NCI-H2196 (cell line): Measurements from ENCODE around the gene LRRC4B.
"Not testable (repeated sequence)": the region's sequence is repeated elsewhere in the genome, so short reads cannot be mapped to it uniquely, and the experiment has no call there.

Experiments used
- DNase-seq: peaks from one replicate; lab custom pipeline; 2025; ENCODE audit not compliant: unreplicated experiment; lab: John Stamatoyannopoulos, UW

LRRC4B gene

DNA sequence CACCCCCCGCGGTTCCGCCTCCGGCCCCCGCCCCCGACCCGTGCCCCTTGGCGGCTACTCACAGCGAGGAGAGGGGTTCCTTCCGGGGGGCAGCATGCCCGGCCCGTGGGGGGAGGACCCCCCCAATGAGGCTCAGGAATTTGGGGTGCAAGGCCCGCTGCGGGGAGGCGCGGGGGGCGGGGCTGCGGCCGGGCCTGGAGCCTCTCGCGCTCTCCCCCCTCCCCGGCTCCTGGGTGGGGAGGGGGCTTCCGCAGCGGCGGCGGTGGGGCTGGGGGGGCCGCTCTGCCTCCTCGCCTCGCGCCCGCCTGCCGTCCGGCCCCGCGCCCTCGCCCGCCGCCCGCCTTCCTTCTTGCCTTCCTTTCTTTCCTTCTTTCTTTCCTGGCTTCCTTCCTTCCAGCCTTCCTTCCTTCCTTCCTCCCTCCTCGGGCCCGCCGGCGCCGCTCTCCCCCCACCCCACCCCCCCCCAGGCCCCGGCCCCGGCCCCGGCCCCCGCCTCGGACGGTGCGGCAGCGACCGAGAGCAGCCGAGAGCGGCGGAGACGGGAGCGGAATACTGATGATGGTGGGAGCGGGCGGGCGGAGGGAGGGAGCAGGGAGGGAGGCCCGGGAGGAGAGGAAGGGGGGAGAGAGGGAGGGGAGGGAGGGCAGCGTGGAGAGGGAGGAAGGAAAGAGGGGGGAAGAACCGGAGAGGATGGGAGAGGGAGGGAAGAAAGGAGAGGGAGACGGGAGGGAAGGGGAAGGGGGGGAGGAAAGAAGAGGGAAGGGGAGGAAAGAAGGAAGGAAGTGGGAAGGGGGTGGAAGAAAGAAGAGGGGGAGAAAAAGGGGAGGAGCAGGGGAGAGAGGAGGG lies at the start of gene LRRC4B:
TSS of gene LRRC4B (minus strand) at position 554 of the 846 bp plus-strand sequence. CDS start 19,597 bp downstream, outside the sequence.
- DNase-seq, result peak; percentile 34

DNA sequence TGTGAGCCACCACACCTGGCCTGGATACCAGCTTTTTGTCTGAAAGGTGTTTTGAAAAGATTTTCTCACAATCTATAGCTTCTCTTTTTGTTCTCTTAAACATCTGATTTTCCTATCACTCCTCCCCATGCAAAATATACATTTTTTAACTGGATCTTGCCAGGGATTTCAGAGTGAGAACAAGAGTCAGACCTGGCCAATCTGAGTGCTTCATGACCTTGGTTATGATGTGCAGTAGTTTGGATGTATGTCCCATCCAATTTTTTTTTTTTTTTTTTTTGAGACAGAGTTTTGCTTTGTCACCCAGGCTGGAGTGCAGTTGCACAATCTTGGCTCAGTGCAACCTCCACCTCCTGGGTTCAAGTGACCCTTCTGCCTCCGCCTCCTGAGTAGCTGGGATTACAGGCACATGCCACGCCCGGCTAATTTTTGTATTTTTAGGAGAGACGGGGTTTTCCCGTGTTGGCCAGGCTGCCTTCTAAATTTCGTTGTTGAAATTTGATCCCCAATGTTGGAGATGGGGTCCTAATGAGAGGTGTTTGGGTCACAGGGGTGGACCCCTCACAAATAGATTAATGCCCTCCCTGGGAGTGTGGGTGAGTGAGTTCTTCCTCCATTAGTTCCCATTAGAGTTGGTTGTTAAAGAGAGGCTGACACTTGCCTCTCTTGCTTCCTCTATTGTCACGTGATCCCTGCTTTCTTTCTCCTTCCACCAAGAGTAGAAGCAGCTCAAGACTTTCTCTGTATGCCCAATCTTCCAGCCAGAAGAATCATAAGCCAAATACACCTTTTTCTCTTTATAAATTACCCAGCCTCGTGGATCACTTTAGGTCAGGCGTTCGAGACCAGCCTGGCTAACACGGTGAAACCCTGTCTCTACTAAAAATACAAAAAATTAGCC lies 44.5 kb upstream of the LRRC4B start:
- DNase-seq, result not testable (repeated sequence)

DNA sequence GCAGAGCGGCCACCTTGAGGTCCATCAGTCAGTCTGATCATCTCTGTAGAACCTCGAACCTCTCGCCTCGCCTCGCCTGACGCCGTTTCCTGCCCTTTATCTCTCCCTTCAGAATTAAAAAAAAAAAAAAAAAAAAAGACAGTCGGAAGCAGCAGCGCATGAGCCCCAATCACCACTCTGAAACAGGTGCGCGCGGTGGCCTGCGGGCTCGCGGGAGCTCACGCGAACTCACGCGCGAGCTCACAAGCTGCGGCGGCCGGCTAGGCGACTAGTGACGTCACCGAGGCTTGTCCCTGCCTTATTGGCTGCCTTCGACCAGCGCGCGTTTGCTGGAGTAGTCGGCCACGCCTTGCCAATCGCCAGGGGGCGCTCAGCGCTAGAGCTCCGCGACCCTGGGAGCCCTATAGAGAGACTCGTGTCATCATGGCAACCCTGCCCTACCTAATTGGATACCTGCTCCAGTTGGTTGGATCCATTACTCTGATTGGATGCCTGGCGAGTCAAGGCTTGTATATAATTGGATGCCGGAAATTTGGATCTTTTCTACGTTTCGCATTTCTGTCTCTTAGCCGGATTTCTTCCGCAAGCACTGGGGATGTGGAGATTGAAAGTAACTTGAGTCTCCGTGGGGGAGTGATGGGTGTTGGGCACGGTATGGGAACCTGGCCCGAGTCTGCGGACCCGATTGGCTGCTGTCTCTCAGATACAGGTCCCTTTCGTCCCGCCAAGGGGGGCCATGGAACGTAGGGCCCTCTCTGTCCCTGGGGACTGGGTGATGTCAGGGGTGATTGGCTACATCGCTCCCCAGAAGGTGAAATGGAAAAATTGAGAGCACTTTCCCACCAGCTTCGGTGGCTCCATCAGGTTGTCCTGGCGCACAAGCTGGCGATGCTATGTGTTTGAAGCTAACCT lies 39.9 kb upstream of the LRRC4B start:
- DNase-seq, result peak; percentile 4

DNA sequence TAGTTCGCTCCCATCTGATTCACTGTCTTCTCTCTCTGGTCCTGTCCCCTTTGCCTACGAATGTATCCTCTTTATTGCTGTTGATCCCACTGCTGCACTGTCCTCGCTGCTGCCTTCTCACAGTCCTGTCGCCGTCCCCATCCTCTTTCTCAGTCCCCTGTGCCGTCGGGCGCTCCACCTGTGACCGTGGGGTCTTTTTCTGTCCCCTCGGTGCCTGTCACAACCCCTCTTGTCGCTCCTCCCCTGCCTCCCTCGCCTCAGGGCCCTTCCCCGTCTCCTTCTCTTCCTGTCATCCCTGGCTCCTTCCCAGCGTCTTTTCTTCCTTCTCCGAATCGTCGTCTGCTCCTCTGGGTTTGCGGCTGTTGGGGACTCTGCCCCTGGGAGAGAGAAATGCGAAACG lies 39.2 kb upstream of the LRRC4B start:
- DNase-seq, result no peak

DNA sequence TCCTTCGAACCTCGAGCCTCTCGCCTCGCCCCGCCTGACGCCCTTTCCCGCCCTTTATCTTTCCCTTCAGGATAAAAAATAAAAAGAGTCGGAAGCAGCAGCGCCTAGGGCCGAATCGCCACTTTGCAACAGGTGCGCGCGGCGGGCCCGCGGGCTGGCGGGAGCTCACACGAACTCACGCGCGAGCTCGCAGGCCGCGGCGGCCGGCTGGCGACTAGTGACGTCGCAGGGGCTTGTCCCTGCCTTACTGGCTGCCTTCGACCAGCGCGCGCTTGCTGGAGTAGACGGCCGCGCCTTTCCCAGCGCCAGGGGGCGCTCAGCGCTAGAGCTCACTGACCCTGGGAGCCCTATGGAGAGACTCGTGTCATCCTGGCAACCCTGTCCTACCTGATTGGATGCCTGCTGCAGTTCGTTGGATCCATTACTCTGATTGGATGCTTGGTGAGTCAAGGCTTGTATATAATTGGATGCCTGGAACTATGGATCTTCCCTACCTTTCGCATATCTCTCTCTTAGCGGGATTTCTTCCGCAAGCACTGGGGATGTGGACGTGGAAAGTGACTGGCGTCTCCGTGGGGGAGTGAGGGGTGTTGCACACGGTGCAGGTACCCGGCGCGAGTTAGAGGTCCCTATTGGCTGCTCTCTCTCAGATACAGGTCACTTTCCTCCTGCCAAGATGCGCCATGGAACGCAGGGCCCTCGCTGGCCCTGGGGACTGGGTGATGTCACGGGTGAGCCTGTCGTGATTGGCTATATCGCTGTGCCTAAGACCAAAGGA lies 38.0 kb upstream of the LRRC4B start:
- not testable (repeated sequence) for DNase-seq

DNA sequence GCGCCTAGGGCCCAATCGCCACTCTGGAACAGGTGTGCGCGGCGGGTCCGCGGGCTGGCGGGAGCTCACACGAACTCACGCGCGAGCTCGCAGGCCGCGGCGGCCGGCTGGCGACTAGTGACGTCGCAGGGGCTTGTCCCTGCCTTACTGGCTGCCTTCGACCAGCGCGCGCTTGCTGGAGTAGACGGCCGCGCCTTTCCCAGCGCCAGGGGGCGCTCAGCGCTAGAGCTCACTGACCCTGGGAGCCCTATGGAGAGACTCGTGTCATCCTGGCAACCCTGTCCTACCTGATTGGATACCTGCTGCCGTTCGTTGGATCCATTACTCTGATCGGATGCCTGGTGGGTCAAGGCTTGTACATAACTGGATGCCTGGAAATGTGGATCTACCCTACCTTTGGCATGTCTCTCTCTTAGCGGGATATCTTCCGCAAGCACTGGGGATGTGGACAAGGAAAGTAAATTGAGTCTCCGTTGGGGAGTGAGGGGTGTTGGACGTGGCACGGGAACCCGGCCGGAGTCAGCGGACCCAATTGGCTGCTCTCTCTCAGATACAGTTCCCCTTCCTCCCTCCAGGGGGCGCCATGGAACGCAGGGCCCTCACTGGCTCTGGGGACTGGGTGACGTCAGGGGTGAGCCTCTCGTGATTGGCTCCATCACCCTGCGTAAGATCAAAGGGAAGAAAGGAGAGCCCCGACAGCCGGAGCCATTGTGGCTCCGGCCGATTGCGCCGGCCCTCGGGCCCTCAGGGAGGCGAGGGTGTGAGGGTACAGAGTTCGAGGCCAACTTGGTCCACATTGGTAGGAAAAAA lies 36.2 kb upstream of the LRRC4B start:
- DNase-seq, result not testable (repeated sequence)

- no peak for DNase-seq
Observed at GRCh38 chr19:50602935-50603334, 34.7 kb upstream of the LRRC4B start.

GRCh38 chr19:50602496-50602895 lies 34.3 kb upstream of the LRRC4B start:
- no peak for DNase-seq

GRCh38 chr19:50602089-50602422 lies 33.8 kb upstream of the LRRC4B start:
- no peak for DNase-seq

DNA sequence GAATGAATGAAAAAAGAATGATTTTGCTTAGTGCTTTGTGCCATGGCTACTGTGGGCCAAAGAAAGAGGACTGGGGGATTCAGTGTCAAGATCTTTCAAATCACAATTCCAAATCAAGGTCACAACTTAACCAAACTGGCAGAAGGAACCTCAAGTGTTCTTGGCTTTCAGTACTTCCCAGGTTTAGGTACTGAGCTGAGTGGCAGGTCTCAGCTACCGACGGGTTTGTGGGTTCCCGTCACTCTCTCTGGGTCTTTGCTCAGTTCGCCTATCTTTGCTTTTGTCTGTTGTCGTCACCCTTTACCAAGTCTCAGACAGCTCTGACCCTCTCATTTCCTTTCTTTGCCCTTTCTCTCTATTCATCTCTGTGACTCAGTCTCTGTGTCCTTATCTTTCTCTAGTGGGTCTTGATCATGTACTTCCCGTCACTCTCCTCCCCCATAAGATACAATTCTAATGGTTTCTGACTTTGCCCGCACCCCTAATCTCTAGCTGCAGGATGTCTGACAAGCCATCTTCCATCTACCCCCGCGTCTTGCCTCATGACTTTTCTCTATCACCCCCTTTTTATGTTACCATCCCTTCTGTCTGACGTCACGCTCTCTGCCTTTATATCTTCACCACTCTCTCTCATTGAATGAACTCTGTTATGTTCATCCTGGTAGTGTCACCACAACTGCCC lies 33.3 kb upstream of the LRRC4B start:
- DNase-seq, result no peak

- no peak for DNase-seq
Observed at GRCh38 chr19:50599427-50599826, 31.2 kb upstream of the LRRC4B start.

GRCh38 chr19:50590191-50590590 lies 22.0 kb upstream of the LRRC4B start:
- no peak for DNase-seq

- DNase-seq, result not testable (repeated sequence)
Observed at GRCh38 chr19:50581795-50582660, 13.8 kb upstream of the LRRC4B start.

DNA sequence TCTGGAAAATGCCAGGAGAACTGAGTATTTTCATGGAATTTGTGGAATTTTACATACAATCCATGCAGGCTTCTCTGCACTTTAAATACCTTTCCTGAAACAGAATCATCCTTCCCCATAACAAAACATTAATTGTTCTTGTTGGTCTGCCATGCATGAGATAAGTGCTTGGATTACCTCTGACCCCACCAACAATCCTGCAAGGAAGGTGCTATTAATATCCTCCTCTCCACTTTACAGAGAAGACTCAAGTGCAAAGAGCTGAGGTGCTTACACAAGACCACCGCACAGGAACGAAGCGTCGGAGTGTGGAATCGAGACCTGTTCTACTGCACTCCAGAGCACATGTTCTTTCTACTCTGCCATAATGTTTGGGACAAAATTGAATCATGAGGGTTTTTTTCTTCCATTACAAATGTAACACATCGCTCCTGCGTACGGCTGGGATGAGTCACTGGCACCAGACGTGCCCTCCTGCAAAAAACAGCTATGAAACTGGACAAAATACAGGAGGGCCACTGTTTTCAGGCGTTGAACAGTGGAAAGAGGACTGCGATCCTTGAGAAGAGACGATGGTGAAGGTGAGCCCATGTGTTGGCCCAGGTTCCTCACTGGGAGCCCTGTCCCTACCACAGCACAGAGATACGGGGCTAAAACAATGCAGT lies 12.9 kb upstream of the LRRC4B start:
- no peak for DNase-seq

- DNase-seq, result no peak
Observed at GRCh38 chr19:50580240-50580639, 12.0 kb upstream of the LRRC4B start.

GRCh38 chr19:50576769-50577168 lies 8.5 kb upstream of the LRRC4B start:
- DNase-seq, result not testable (repeated sequence)

DNA sequence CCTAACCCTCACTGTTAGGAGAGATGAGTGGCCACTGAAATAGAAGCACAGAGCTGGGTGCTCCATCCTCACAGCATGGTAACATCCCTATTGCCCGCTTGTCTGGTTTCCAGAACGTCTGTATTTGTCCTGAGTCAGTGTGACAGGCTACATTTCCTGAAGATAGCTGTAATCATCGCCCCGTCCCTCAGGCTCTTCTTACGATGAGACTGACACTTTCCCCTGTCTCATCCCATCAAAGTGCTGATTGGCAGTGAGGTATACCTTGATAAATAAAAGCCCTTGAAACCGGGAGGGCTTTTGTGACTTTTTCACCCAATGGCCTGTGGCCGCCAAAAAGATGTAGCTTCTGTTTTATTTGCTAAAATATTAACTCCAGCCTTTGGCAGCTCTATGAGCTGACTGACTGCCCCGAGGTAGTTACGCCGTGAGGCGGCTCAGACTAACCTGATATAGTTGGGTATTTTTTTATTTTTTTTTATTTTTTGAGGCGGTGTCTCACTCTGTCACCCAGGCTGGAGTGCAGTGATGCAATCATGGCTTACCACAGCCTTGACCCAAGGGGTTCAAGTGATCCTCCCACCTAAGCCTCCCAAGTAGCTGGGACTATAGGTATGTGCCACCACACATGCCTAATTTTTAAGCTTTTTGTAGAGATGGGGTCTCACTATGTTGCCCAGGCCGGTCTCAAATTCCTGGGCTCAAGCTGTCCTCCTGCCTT lies 5.7 kb upstream of the LRRC4B start:
- DNase-seq, result no peak
